Skin of body (tissue), 2 donors: ENCODE data around the gene FAM83C. TPM values are rescaled to one million over a fixed set of nuclear protein-coding genes. Genes with fewer than 3 reads are reported as not detected.
A peak's percentile ranks its signal among the peaks of the same experiment; 100 is the strongest.

Source experiments
- DNase-seq: peaks from one replicate; lab custom pipeline; 2025; lab: John Stamatoyannopoulos, UW
- total RNA-seq: library from RNA; depleted of rRNA; stranded (reverse); fragments of >200 nt; gene quantifications from one replicate; pipeline ENCODE4 v1.2.3, GENCODE V29; 2014

Gene FAM83C
- 7.7 TPM for total RNA-seq

- DNase-seq = no peak
These were observed at the start of gene FAM83C for GRCh38 chr20:35291654-35292503. FAM83C (minus strand) TSS chr20:35292425; CDS start chr20:35292304, 121 bp downstream.

DNA sequence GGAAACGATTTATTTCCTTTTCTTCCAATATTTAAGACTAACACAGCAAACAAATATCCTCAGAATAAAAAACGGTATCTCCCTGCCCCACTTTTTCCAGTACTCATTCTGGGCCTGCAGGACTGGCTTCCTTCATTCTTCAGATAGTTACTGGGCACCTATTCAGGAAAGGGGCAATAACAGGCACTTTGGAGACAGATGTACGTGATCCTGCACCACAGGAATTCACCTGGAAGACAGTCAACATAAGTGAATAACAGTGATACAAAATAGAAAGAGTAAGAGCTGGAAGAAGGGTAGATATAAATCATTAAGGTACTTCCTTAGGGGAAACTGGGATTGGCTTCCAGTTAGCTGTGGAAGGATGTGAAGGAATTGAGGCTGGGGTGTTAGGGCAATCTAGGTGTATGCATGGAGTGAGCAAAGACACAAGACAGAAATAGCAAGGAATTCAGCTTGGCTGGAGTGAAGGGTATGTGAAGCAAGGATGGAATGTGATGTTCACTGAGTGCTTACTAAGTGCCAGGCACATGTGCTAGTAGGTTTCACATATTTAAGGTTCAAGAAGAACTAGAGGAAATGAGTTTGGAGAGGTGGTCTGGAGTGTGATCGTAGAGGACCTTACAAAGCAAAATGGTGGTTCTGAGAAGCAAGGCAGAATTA lies 49.3 kb upstream of the FAM83C start:
- DNase-seq = no peak

- no peak for DNase-seq
These were observed 48.2 kb upstream of the FAM83C start for GRCh38 chr20:35340436-35340835.

- DNase-seq = no peak
These were observed 47.4 kb upstream of the FAM83C start for GRCh38 chr20:35339636-35340035.

- peak; percentile 27 for DNase-seq
These were observed 46.8 kb upstream of the FAM83C start for GRCh38 chr20:35339007-35339406.

- no peak for DNase-seq
These were observed 42.3 kb upstream of the FAM83C start for GRCh38 chr20:35334311-35335101.

DNA sequence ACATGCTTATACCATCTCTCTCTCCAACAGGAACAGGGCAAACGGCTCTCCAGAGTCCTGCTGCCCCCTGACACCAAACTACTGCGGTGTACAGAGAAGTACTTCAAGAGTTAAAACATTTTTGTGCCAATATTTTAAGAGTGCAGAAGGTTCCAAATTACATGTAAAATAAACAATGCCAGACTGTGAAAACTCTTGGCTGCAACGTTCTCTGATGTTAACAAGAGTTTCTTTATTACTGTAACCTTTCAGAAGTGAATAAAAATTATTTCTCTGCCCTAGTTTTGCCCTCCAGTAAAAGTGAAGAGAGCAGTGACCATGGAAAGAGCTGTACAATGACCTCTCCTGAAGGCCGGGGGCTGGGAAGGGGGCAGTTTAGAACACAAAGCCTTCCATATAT lies 41.4 kb upstream of the FAM83C start:
- DNase-seq = no peak

GRCh38 chr20:35332540-35333200 lies 40.4 kb upstream of the FAM83C start:
- DNase-seq = no peak

DNA sequence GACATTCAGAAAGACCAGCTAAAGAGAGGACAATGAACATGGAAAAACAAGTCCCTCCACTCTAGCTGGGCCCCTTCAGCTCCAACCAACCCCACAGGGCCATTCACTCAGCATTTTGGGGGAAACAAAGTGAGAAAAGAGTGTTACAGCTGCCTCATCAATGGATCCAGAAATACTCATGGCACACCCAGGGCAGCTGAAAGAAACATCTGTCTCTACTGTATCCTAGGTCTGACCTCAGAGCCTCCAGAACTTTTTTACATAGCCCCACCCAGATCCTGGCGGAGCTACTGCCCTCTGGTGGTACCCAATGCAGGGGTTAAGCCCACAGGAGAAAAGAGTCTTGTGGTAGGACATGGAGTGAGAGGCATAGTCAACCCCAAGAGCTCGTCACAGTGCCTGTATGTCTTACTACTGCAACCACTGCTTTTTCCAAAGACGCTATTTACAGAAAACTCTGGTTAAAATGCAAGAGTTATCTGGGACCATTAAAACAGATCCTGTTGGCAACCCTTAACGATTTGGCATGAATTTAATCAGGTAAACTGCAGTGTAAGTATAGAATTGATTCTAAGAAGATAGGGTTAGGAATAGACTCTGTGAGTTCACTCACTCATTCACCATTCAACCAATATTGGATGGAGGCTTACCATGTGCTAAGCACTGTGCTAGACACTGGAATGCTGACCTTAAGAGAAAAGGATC lies 37.4 kb upstream of the FAM83C start:
- DNase-seq = no peak

GRCh38 chr20:35328689-35329088 lies 36.5 kb upstream of the FAM83C start:
- DNase-seq = no peak

DNA sequence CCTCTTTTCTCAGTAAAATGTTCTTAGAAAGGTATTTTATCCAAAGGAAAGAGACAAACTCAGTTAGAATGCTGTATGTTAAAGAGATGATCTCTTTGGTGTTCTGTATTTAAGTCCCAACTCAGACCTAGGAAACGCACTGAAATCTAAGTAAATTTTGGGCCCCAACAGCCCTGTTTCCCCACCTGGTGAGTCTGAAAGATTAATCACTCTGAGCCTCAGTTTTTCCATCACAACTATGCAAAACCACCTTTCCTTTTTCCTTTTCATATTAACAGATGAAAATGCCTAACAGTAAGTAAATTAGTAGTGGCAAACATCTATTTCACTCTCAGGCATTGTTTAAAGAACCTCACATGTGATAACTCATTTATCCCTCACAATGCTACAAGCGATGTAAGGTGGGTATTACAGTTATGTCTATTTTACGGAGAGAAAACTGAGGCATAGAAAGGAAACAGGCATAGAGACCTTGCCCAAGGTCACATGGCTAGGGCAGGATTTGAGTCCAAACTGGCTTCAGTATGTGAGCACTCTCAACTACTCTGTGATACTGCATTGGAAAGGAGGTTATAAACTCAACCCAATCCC lies 36.0 kb upstream of the FAM83C start:
- no peak for DNase-seq

DNA sequence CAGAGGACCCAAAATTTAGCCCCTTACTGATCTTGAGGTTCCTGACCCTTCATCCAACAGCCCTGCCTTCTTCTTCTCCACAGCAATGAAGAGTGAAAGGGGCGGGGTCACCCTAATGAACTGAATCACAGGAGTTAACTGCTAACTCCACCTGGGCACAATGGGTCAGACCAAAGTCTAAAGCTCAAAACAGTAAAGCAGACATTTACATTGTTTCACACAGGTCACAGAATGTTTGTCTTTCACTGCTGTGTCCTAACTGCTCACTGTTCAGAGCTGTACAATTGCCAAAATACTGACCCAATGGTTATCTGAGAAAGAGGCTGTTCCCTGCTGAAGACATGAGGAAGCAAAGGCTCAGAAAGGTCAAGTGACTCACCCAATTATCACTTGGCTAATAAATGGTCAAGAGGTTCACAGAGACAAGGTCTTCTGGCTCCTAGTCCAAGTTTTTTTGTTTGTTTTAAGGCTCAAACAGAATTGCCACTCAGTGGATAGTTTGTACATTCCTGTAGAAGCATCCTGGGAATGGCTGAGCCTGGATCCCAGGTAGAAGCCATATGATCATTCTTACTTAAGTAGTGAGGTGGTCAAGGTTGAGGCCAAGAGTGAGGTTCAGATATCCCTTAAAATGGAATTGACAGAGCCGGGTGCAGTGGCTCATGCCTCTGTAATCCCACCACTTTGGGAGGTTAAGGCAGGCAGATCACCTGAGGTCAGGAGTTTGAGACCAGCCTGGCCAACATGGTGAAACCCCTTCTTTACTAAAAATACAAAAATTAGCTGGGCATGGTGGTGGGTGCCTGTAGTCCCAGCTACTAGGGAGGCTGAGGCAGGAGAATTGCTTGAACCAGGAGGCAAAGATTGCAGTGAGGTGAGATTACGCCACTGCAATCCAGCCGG lies 35.1 kb upstream of the FAM83C start:
- DNase-seq = no peak

DNA sequence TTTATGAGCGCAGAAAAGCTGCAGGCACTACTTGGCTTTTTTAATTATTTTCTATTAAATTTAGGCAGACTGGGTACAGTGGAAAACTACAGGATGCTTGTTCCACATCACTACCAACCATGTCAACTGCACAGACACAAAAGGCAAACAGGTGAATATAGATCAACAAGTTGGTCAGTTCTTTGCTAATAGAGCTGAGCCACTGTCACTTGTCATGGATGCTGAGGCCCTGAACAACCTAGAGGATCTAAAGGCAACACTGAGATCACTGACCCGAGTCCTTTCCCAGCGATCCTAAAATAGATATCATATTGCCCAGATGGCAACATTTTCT lies 34.5 kb upstream of the FAM83C start:
- DNase-seq = no peak

DNA sequence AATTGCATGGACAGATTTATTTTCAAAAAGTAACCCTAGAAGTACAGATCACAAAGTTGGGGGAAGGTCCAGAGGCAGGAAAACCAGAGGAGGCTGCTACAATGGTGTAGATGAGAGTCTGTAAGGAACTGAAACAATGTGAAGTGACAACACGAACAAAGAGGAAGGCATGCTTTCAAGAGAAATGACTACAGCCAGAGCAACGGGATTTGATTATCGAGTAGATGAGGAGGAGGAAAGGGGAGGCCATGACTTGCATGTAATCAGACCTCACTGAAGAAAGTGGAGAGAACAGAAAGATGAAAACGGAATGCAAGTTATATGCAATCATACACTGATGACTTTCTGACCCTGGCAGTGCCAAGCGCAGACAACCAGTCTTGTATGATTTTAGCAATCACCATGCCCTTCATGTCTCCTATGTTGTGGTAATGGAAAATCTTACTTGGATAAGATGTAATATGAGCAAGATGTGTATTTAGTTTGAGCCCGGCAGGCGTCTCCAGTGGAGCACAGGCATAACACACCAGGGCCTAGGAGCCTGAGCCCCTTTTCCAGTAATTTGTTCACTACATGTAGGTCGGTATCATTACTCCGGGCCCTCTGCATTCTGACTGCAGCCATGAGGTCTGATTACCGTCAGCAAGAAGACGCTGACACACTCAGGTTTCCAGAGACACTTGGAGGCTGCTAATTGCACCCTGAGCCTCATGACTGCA lies 34.0 kb upstream of the FAM83C start:
- DNase-seq = no peak

DNA sequence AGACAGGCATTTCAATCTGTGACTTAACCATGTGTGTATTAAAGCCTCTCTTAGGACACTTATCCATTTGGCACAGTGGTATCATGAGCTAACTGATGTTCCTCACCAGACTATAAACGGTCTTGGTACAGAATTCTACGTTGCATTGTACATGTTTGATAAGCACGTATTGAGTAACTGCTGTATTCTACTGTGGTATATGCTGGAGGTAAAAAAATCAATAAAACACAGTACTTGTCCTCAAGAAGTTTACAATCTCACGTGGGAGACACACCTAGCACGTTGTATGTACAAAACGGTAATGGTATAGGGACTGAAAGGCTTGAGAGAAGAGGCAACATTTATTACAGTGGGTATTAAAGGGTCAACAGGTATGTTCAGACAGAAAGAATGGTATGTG lies 33.2 kb upstream of the FAM83C start:
- no peak for DNase-seq

GRCh38 chr20:35320396-35321126 lies 28.3 kb upstream of the FAM83C start:
- no peak for DNase-seq

GRCh38 chr20:35319871-35320197 lies 27.6 kb upstream of the FAM83C start:
- DNase-seq = no peak

GRCh38 chr20:35319192-35319870 lies 27.1 kb upstream of the FAM83C start:
- DNase-seq = peak; percentile 54
